DND-41 (cell line): ENCODE results near the gene NXPH1.

Experiments
- ATAC-seq: fragments of 200-7000 bp; cut with Tn5 transposase; 3 replicates; pipeline ENCODE4 v1.9.1; 2021; ENCODE audit warnings: low read depth; ENCODE audit not compliant: insufficient read depth
- DNase-seq: peaks from one replicate; pipeline ENCODE4 v3.0.0-alpha.2; 2020
- H2AFZ ChIP-seq: 2 replicates; pipeline ENCODE4 v1.6.0; 2012; ENCODE audit warnings: low read depth, low read length
- H3K27ac ChIP-seq: 2 replicates; pipeline ENCODE4 v1.5.1; 2012; ENCODE audit warnings: low read length, inconsistent platforms
- H3K27me3 ChIP-seq: fragments of 200-600 bp; sonication (generic); 2 replicates; pipeline ENCODE4 v1.6.0; 2012; ENCODE audit warnings: low read length, mild to moderate bottlenecking, inconsistent platforms; ENCODE audit not compliant: insufficient read depth, poor library complexity
- H3K36me3 ChIP-seq: 2 replicates; pipeline ENCODE4 v1.5.1; 2012; ENCODE audit warnings: low read length, inconsistent platforms; ENCODE audit not compliant: insufficient read depth
- H3K4me1 ChIP-seq: 2 replicates; pipeline ENCODE4 v1.5.1; 2012; ENCODE audit warnings: mild to moderate bottlenecking, low read length; ENCODE audit not compliant: insufficient read depth
- H3K4me2 ChIP-seq: 2 replicates; pipeline ENCODE4 v1.6.0; 2012; ENCODE audit warnings: mild to moderate bottlenecking, moderate library complexity, low read length, inconsistent platforms; ENCODE audit not compliant: insufficient read depth
- H3K4me3 ChIP-seq, 2 experiments: fragments of 200-600 bp in 1 of 2; shearing (Covaris generic) in 1 of 2; 2 replicates each; pipeline ENCODE4 v1.5.1; 2012 to 2016; ENCODE audit warnings: inconsistent platforms in 2 of 2, low read length in 2 of 2, mild to moderate bottlenecking in 2 of 2, low read depth in 1 of 2, moderate library complexity in 1 of 2
- H3K79me2 ChIP-seq: 2 replicates; pipeline ENCODE4 v1.6.0; 2012; ENCODE audit warnings: low read length, inconsistent platforms; ENCODE audit not compliant: insufficient read depth
- H3K9ac ChIP-seq: 2 replicates; pipeline ENCODE4 v1.6.0; 2012; ENCODE audit warnings: low read depth, mild to moderate bottlenecking, inconsistent platforms, low read length, moderate library complexity
- H3K9me3 ChIP-seq: 2 replicates; pipeline ENCODE4 v1.5.1; 2012; ENCODE audit warnings: low read length, moderate library complexity, mild to moderate bottlenecking, inconsistent platforms; ENCODE audit not compliant: insufficient read depth, severe bottlenecking
- H4K20me1 ChIP-seq: 2 replicates; pipeline ENCODE4 v1.6.0; 2012; ENCODE audit warnings: low read length; ENCODE audit not compliant: insufficient read depth
- CTCF ChIP-seq: IDR thresholded peaks from 2 replicates; pipeline ENCODE4 v1.5.1; 2012; ENCODE audit warnings: borderline replicate concordance, low read length, moderate library complexity, mild to moderate bottlenecking; ENCODE audit not compliant: poor library complexity, severe bottlenecking; ENCODE audit errors: extremely low read depth
- EZH2 ChIP-seq: IDR thresholded peaks from 3 replicates; pipeline ENCODE4 v1.6.1; 2012; ENCODE audit warnings: borderline replicate concordance, low read depth, mild to moderate bottlenecking, moderate library complexity, low read length, inconsistent platforms; ENCODE audit not compliant: severe bottlenecking

Gene NXPH1

GRCh38 chr7:8567626-8568025, 134.2 kb downstream of the NXPH1 start:
- TF ChIP-seq EZH2 (no peak), CTCF (no peak)
- H3K27ac ChIP-seq: no peak overlapping the region
- DNase-seq (no peak), ATAC-seq (no peak)
- no peaks in the 10 kb centered on the region for H3K27me3 ChIP-seq
- no peaks in the 10 kb centered on the region for H3K36me3 ChIP-seq
- no peaks in the 10 kb centered on the region for H3K9me3 ChIP-seq
- no peak overlapping the region for H3K4me3 ChIP-seq
- H3K4me1 ChIP-seq: no peaks in the 10 kb centered on the region
- no peak overlapping the region for H2AFZ ChIP-seq
- H3K79me2 ChIP-seq: no peaks in the 10 kb centered on the region
- H4K20me1 ChIP-seq: no peaks in the 10 kb centered on the region
- no peak overlapping the region for H3K9ac ChIP-seq
- no peak overlapping the region for H3K4me2 ChIP-seq

GRCh38 chr7:8579661-8580194, 146.3 kb downstream of the NXPH1 start:
- TF ChIP-seq CTCF (no peak), EZH2 (no peak)
- H3K9ac ChIP-seq: no peak overlapping the region
- H3K27me3 ChIP-seq: no peaks in the 10 kb centered on the region
- H3K36me3 ChIP-seq: no peaks in the 10 kb centered on the region
- DNase-seq (no peak), ATAC-seq (no peak)
- no peak overlapping the region for H2AFZ ChIP-seq
- no peaks in the 10 kb centered on the region for H4K20me1 ChIP-seq
- no peak overlapping the region for H3K4me3 ChIP-seq
- H3K79me2 ChIP-seq: no peaks in the 10 kb centered on the region
- H3K4me2 ChIP-seq: no peak overlapping the region
- H3K4me1 ChIP-seq: no peaks in the 10 kb centered on the region
- no peaks in the 10 kb centered on the region for H3K9me3 ChIP-seq
- no peak overlapping the region for H3K27ac ChIP-seq

- no peaks in the 10 kb centered on the region for H3K36me3 ChIP-seq
- no peak overlapping the region for H3K27ac ChIP-seq
- no peak for DNase-seq
- TF ChIP-seq CTCF (no peak), EZH2 (no peak)
- no peak overlapping the region for H3K4me3 ChIP-seq
- no peaks in the 10 kb centered on the region for H3K27me3 ChIP-seq
- no peaks in the 10 kb centered on the region for H3K9me3 ChIP-seq
- no peak overlapping the region for H2AFZ ChIP-seq
- no peaks in the 10 kb centered on the region for H3K79me2 ChIP-seq
- H3K9ac ChIP-seq: no peak overlapping the region
- no peaks in the 10 kb centered on the region for H3K4me1 ChIP-seq
- ATAC-seq: no peak
- H3K4me2 ChIP-seq: no peak overlapping the region
- no peaks in the 10 kb centered on the region for H4K20me1 ChIP-seq
Measured at GRCh38 chr7:8581842-8582241, 148.4 kb downstream of the NXPH1 start.

DNA sequence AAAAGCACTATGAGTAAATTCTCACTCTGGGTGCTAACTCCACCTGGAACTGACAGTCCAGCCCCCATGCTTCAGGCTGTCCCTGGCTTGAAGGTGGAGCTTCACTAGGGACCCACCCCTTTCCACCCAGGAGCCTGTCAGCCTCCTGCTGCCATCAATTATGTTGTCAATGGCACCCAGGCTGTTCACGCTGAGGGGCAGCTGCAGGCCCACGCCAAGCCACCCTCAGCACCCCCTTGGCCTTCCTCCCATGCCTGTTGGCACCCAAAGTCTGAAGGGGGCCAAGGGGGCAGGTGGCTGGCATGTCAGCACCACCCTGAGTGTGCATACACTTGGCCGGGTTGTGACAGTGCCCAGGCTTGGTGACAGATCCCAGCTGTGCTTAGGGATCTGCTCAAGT, 149.3 kb downstream of the NXPH1 start:
- Histone ChIP-seq H3K4me2 (no peak overlapping the region), H3K4me3 (no peak overlapping the region), H3K27ac (no peak overlapping the region), H3K79me2 (no peaks in the 10 kb centered on the region), H3K27me3 (no peaks in the 10 kb centered on the region), H3K9me3 (no peaks in the 10 kb centered on the region), H3K36me3 (no peaks in the 10 kb centered on the region), H3K9ac (no peak overlapping the region), H4K20me1 (no peaks in the 10 kb centered on the region), H3K4me1 (no peaks in the 10 kb centered on the region), H2AFZ (no peak overlapping the region)
- no peak for ATAC-seq
- DNase-seq: no peak
- TF ChIP-seq CTCF: no peak
- TF ChIP-seq EZH2: no peak
